Erythroblast (primary cell): ENCODE data around the gene ERICH2.

Experiments used
- GATA1 ChIP-seq: IDR thresholded peaks from 2 replicates; pipeline ENCODE4 v1.6.1; 2011; ENCODE audit warnings: low read depth, mild to moderate bottlenecking, control low read depth, low read length, moderate library complexity
- POLR2A ChIP-seq: IDR thresholded peaks from 2 replicates; pipeline ENCODE4 v1.6.1; 2011; ENCODE audit warnings: mild to moderate bottlenecking, low read length

GRCh38 chr2:170830166-170830565 is 60.0 kb downstream of the ERICH2 start:
- peak; percentile 30 for TF ChIP-seq POLR2A
- TF ChIP-seq GATA1, result no peak
